Kidney (tissue), 14 donors: Measurements from ENCODE around the gene DNM3. TPM values are rescaled to one million over a fixed set of nuclear protein-coding genes. Genes with fewer than 3 reads are reported as not detected.

ENCODE experiments used
- DNase-seq, 5 donors: peaks; one replicate each; pipeline ENCODE4 v3.0.0-alpha.2; 2013 to 2020
- FAIRE-seq: peaks from 2 replicates; lab custom pipeline; 2012; peaks lifted over from hg19 to GRCh38; lab: Jason Lieb, UNC
- H3K27ac ChIP-seq, 2 donors: one replicate each; pipeline ENCODE4 v1.7.0; 2013; ENCODE audit warnings: low read depth in 2 of 2, low read length in 2 of 2, inconsistent platforms in 1 of 2
- H3K27me3 ChIP-seq: one replicate; pipeline ENCODE4 v1.7.1; 2013; ENCODE audit warnings: low read length, inconsistent platforms; ENCODE audit not compliant: control insufficient read depth, insufficient read depth
- H3K36me3 ChIP-seq, 3 donors: one replicate each; pipeline versions ENCODE4 v1.7.0 to v1.7.1; 2013; ENCODE audit warnings: low read length in 3 of 3, control low read depth in 1 of 3, inconsistent platforms in 1 of 3; ENCODE audit not compliant: insufficient read depth in 3 of 3, control insufficient read depth in 2 of 3
- H3K4me1 ChIP-seq, 3 donors: one replicate each; pipeline versions ENCODE4 v1.7.0 to v1.7.1; 2013; ENCODE audit warnings: low read length in 3 of 3, inconsistent platforms in 1 of 3, low read depth in 1 of 3; ENCODE audit not compliant: control insufficient read depth in 2 of 3, insufficient read depth in 2 of 3
- H3K4me3 ChIP-seq, 3 donors: one replicate each; pipeline versions ENCODE4 v1.7.0 to v1.8.1; 2013; ENCODE audit warnings: low read length in 3 of 3, control low read depth in 1 of 3, inconsistent platforms in 1 of 3
- H3K9ac ChIP-seq, 3 donors: one replicate each; pipeline versions ENCODE4 v1.7.0 to v1.7.1; 2013; ENCODE audit warnings: low read length in 3 of 3, control low read depth in 1 of 3, inconsistent platforms in 1 of 3
- H3K9me3 ChIP-seq, 3 donors: one replicate each; pipeline versions ENCODE4 v1.7.0 to v1.7.1; 2013; ENCODE audit warnings: low read length in 3 of 3, control low read depth in 1 of 3, inconsistent platforms in 1 of 3; ENCODE audit not compliant: control insufficient read depth in 2 of 3, insufficient read depth in 1 of 3
- intact Hi-C: fragments of 100-400 bp; cut with DNase I; formaldehyde crosslinking; loops from one replicate; pipeline ENCODE4 v1.11.1; 2022
- polyA plus RNA-seq: library from polyadenylated mRNA; stranded (reverse); fragments of 350-450 nt; fragmentation: Illumina TruSeq; extraction: RNeasy Lipid Tissue Mini Kit (QIAGEN cat#74804); gene quantifications from one replicate; pipeline ENCODE4 v1.2.3, GENCODE V29; 2014; ENCODE audit warnings: low read depth, low replicate concordance; ENCODE audit not compliant: insufficient read depth
- total RNA-seq: library from RNA; stranded (reverse); fragmentation: NEBNext Ultra II Directional; extraction: Animal tissue kit (Norgen Biotek cat#: 25700); gene quantifications from one replicate; pipeline ENCODE4 v1.2.1, GENCODE V29; 2021
- TF ChIP-seq, protein P1 (sequence below): IDR thresholded peaks from 3 replicates; pipeline ENCODE4 v1.5.1; 2012; ENCODE audit warnings: mild to moderate bottlenecking, moderate library complexity, borderline replicate concordance; ENCODE audit not compliant: insufficient read depth; ENCODE audit errors: extremely low read depth
- donor health status: control.
- donor health status: control.
- donor health status: control.
- donor health status: control.
- donor health status: control.
- donor health status: DM: yes; HTN: yes; CAD: no.
- donor health status: Normal renal cell carcinoma (clear cell type).

Gene DNM3
- total and polyA plus RNA-seq, 2 donors from 2014 or later = 5.9 to 19.1 TPM

DNA sequence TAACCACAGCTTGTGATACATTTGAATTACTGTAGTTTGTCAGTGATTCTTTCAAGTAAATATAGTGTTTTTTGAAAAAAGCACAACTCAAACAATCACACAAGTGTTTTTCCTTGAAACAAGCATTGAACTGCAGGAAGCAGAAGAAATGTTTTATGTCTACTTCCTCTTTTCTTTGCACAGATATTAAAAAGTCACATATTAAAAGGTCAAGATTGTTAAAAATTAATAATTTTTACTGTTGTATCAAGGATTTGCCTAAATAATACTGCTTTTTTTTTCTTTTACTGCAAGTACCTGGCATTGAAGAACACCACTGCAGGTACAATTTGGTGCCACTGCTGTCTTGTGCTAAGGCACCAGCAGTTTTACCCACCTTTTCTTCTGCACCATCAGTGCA lies 365.0 kb downstream of the DNM3 start:
- Histone ChIP-seq H3K9ac (no peak overlapping the region), H3K27me3 (no peaks in the 10 kb centered on the region), H3K4me1 (no peaks in the 10 kb centered on the region), H3K27ac (no peak overlapping the region), H3K36me3 (no peaks in the 10 kb centered on the region), H3K9me3 (no peaks in the 10 kb centered on the region), H3K4me3 (no peak overlapping the region)
- intact Hi-C loops = no loop called here
- DNase-seq (no peak), FAIRE-seq (no peak)
- TF ChIP-seq, protein P1, sequence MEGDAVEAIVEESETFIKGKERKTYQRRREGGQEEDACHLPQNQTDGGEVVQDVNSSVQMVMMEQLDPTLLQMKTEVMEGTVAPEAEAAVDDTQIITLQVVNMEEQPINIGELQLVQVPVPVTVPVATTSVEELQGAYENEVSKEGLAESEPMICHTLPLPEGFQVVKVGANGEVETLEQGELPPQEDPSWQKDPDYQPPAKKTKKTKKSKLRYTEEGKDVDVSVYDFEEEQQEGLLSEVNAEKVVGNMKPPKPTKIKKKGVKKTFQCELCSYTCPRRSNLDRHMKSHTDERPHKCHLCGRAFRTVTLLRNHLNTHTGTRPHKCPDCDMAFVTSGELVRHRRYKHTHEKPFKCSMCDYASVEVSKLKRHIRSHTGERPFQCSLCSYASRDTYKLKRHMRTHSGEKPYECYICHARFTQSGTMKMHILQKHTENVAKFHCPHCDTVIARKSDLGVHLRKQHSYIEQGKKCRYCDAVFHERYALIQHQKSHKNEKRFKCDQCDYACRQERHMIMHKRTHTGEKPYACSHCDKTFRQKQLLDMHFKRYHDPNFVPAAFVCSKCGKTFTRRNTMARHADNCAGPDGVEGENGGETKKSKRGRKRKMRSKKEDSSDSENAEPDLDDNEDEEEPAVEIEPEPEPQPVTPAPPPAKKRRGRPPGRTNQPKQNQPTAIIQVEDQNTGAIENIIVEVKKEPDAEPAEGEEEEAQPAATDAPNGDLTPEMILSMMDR = no peak

DNA sequence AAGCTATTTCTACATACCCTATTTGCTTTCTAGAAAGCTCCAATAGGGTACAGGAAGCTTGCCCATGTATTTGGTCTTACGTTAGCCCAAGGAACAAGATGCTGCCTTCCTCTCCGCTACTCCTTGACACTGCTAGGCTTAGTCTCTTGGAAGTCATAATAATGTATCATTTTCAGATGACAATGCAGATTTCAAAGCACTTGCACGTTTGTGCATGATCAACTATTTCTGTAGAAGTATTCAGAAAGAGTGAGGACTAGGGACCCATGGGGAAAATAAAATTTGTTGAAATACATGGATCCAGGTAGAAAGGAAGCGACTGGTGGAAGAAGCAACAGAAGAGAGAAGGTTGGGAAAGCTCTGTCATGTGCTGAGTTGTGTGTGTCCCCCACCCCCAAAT lies 367.3 kb downstream of the DNM3 start:
- intact Hi-C loops = no loop called here
- Histone ChIP-seq H3K27me3 (no peaks in the 10 kb centered on the region), H3K9ac (no peak overlapping the region), H3K4me3 (no peak overlapping the region), H3K4me1 (no peaks in the 10 kb centered on the region), H3K36me3 (no peaks in the 10 kb centered on the region), H3K9me3 (no peaks in the 10 kb centered on the region), H3K27ac (no peak overlapping the region)
- TF ChIP-seq, protein P1 = no peak
- DNase-seq (no peak), FAIRE-seq (no peak)

DNA sequence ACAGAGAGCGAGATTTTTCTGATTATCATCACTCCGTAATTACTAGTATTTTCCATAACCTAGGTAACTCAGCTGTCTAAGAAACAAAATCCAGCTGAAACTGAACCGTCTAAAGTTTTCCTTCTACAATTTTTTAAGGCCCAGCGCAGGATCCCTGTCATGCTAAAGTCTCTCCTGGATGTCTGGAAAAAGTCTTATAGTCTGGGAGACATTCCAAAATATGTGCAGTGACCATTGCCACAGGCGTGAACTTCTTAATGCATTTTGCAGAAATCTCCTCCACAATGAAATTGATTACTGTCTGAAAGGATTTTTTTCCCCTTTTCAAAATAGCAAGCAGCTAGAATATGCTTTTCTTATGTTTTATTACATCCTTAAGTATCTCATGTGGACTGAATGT lies 369.9 kb downstream of the DNM3 start:
- no peaks in the 10 kb centered on the region for H3K27me3 ChIP-seq
- TF ChIP-seq, protein P1 = no peak
- FAIRE-seq (no peak), DNase-seq (no peak)
- intact Hi-C loops = no loop called here
- no peaks in the 10 kb centered on the region for H3K9me3 ChIP-seq
- no peaks in the 10 kb centered on the region for H3K36me3 ChIP-seq
- no peak overlapping the region for H3K9ac ChIP-seq
- no peak overlapping the region for H3K4me3 ChIP-seq
- no peaks in the 10 kb centered on the region for H3K4me1 ChIP-seq
- no peak overlapping the region for H3K27ac ChIP-seq

DNA sequence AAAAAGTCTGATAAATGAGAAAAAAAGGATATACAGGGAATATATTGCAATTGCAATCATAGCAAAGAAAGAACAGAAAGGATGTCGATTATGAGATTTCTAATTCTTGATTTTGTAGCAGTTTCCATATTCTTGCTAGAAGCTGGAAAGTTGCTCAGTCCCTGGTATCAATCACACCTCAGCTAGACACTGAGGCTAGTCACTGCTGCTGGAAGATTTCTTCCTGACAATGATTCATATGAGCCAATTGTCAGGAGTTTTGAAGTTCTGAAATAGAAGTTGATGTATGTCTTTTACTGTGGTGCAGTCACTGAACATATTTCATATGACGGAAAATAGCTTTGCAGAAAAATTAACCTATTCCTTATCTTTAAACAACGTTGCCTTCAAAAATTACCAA lies 370.8 kb downstream of the DNM3 start:
- no peak overlapping the region for H3K27ac ChIP-seq
- H3K36me3 ChIP-seq = no peaks in the 10 kb centered on the region
- no peaks in the 10 kb centered on the region for H3K9me3 ChIP-seq
- DNase-seq (no peak), FAIRE-seq (no peak)
- no peak overlapping the region for H3K4me3 ChIP-seq
- TF ChIP-seq, protein P1 = no peak
- no peaks in the 10 kb centered on the region for H3K27me3 ChIP-seq
- intact Hi-C loops = no loop called here
- no peak overlapping the region for H3K9ac ChIP-seq
- H3K4me1 ChIP-seq = no peaks in the 10 kb centered on the region
